ENCODE results near the gene FRMD4A. TPM values are rescaled to one million over a fixed set of nuclear protein-coding genes. Genes with fewer than 3 reads are reported as not detected.
"Not testable (repeated sequence)": the region's sequence is repeated elsewhere in the genome, so short reads cannot be mapped to it uniquely, and the experiment has no call there.

The FRMD4A gene
- total RNA-seq, 1 donor from 2014 or later, result 98.0 TPM

DNA sequence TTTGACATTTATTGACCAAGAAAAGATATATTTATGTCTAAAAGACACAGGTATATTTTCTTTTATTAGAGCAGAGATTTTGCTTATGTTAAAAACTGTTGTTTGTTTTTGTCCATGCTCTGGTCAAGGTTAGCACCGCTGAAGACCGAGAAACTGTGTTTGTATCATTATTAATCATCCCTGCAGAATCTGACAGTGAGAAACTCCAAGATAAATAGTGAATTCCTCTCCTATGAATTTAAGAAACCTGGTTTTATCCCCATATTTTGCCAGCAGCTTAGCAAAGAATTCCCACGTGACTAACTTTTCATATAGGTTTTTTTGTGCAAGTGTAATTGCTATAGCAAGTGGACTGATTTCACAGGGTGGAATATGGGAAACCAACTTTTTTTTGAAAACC is 77.6 kb downstream of the FRMD4A start:
- intact Hi-C loops (cut with DNase I), result no loop called here
- DNase-seq (ENCODE audit: low spot score), result no peak
- no peak for ATAC-seq

DNA sequence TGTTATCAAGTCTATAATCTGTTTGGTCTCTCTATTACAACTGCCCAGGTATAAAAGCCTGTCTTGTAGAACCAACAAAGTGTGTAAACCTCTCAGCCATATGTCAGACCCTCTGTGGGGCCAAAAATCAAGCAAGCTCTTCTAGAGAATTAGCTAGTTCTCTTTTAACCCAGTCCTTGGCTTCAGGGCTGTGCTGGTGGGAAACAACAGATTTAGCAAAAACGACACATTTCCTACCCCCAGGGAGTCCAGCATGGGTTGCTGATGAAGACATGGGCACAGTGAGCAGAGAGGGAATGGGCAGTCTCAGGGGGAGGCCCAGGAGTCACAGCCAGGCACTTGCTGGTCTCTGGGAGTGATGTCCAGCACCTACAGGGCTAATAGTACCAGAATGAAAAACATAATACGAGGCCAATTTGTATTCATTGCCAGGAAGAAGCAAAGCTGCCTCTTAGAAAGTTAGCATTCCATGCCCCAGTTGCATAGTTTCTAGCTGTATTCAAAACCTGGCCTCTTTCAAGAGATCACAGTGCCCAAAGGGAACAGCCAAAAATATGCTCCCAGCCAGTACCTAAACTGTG is 80.1 kb downstream of the FRMD4A start:
- ATAC-seq, result no peak
- intact Hi-C loops (cut with DNase I), result no loop called here
- no peak for DNase-seq (ENCODE audit: low spot score)

DNA sequence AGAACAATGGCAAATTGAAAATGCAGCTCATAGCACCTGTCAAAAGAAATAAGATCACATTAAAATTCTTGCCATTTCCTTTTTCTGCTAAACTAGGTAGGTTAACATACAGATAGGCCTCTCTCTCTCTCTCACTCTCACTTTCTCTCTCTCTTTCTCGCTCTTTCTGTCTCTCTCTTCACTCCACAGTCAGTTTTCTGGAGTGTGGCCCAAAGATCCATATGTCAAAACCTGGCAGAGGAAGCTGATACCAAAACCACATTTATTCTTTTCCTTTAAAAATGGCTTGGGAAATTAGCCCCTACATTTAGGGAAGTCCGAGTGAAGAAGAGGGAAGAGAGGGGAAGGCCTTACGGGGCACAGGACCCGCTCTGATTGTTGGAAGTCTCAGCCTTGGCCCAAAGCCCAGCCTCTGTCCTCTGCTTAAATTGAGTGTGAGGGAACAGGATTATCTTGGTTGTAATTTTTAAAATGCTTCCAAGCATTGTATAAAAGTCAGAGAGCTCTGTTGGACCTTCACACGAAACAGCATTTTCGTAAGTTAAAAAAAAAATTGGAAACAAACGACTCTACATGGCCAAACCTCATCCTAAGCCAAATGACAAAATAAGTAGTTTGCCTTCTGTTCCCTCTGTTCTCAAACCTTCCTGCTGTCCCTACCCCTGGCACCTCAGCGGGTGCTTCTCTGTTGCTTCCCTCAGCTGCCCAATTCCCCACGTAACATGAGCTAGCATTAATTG is 83.2 kb downstream of the FRMD4A start:
- DNase-seq (ENCODE audit: low spot score), result no peak
- intact Hi-C loops (cut with DNase I), result no loop called here
- ATAC-seq, result no peak

DNA sequence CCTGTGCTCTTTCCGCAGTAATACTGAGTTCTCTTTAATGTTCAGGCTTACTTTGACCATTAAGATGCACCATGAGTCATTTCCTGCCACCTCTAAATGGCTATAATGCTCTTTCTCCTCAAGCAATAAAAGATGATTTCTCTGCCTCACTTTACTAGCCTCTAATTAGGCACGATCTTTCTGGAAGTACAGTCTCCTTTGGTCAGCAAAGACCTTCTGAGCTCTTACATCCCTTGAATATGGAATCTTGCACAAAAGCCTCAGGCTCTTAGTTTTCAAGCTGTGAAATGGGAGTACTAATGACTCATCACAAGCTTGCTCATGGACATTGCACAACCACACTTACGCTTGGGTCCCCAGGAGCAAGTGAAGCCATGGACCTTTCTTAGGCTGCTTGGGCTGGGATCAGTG is 85.9 kb downstream of the FRMD4A start:
- ATAC-seq (no peak), DNase-seq (ENCODE audit: low spot score) (no peak)
- intact Hi-C loops (cut with DNase I), result no loop called here

DNA sequence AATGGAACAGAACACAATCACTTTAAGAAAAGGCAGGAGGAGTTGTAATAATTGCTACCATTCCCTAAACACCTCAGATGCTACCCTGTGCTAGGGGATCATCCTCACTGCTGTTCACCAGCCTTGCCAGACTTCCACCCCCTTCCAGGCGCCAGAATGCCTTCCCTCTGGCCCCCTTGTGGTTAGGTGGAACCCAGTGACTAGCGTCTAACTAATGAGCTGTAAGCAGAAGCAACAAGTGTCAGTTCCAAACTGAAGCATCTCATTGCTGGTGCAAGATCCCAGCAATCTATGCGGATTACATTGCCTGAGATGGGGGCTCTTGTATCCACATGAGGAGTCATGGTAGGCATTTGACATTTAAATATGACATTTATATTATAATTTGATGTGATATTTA is 86.6 kb downstream of the FRMD4A start:
- DNase-seq (ENCODE audit: low spot score), result no peak
- intact Hi-C loops (cut with DNase I), result no loop called here

DNA sequence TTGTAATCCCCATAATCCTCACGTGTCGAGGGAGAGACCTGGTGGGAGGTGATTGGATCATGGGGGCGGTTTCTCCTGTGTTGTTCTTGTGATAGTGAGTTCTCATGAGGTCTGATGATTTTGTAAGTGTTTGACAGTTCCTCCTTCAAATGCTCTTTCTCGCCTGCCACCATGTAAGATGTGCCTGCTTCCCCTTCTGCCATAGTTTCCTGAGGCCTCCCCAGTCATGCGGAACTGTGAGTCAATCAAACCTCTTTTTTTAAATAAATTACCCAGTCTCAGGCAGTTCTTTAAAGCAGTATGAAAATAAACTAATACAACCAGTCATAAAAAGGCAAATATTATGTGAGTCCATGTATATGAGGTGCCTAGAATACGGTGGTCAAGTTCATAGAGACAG is 87.5 kb downstream of the FRMD4A start:
- ATAC-seq (no peak), DNase-seq (ENCODE audit: low spot score) (no peak)
- intact Hi-C loops (cut with DNase I), result no loop called here

More for the DNA sequence above, 86.6 kb downstream of the FRMD4A start:
- no peak for ATAC-seq

DNA sequence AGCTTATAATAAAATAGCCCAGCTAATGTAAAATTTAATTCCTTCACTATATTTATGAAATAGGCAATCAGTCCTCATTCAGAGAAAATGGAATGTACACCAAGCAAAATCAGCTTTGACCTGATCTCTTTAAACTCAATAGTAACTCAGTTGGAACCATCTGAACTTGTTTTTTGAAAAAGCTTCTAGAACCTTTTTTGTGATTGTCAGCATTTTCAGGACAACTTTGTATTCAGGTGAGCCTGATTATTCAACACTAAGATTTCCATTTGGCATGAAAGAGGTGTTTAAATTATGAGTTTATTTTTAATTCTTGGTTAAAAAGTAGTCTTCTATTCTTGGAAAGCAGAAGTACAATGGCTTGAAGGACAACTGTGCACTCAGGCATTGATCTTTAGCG is 89.5 kb downstream of the FRMD4A start:
- intact Hi-C loops (cut with DNase I), result no loop called here
- no peak for DNase-seq (ENCODE audit: low spot score)
- ATAC-seq, result no peak

DNA sequence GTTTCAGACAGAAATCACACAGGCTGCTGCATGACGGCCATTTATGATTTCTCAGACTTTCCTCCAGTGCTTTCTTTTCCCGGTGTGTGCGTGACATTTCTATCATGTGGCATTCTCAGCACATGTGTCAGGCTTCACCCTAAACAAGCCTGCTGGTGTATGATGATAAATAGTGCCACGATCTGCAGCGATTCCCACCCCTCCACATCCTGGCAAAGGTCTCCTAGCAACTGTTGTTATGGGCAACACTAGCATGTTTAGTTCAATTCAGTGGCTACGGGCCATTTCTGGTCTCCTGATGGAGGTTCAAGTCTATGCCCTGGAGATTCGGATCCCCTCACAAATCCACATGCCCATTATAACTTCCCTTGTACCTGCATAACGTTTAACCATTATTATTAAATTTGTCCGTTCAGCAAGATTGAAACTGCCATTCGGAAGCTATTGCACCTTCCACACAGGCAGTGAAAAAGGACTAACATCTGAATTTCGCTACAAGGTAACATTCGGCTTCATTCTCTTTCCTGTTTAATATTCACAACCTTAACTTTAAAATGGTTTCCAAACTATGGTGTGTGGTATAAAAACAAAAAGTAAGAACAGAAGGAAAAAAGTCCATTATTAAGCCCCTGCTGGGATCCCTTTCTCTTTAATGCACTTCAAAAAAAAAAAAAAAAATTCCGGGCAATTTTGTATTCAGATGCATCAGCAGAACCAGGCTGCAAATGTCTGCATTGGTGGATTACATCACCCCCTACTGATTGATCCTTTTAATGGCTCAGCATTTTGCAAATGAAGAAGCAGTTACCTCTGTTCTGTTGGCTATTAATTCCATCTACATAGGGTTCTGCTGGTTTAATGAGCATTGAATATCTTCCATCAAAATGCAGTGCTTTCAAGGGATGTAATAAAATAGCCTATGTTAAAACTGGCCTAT is 90.2 kb downstream of the FRMD4A start:
- intact Hi-C loops (cut with DNase I), result no loop called here
- ATAC-seq, result no peak
- DNase-seq (ENCODE audit: low spot score), result no peak

DNA sequence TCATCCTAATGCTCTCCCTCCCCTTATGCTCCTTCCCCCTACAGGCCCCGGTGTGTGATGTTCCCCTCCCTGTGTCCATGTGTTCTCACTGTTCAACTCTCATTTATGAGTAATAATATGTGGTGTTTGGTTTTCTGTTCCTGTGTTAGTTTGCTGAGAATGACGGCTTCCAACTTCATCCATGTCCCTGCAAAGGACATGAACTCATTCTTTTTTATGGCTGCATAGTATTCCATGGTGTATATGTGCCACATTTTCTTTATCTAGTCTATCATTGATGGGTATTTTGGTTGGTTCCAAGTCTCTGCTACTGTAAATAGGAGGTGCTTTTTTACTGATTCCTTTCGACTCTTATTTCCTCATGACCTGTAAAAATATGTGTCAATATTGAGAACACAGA is 92.1 kb downstream of the FRMD4A start:
- ATAC-seq; intact Hi-C loops (cut with DNase I); DNase-seq (ENCODE audit: low spot score): not testable (repeated sequence)

DNA sequence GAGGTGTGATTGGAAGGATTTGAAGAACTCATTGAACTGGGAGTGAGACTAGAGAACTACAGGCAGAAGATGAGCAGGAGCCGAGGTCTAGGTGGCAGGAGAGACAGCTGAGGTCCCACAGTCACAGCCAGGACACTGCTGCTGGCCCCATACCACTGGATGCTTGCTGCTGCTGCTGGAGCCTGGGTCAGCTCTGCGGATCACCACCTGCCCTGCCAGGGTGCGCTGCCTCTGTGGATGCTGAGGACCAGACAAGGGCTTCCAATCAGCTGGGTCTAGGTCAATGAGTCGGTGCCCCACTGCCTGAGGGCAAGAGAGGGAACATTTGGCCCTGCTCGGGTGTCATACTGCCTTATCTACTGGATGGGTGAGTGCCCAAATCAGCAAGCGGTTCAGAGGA is 94.4 kb downstream of the FRMD4A start:
- intact Hi-C loops (cut with DNase I), result no loop called here
- no peak for DNase-seq (ENCODE audit: low spot score)
- ATAC-seq, result no peak

DNA sequence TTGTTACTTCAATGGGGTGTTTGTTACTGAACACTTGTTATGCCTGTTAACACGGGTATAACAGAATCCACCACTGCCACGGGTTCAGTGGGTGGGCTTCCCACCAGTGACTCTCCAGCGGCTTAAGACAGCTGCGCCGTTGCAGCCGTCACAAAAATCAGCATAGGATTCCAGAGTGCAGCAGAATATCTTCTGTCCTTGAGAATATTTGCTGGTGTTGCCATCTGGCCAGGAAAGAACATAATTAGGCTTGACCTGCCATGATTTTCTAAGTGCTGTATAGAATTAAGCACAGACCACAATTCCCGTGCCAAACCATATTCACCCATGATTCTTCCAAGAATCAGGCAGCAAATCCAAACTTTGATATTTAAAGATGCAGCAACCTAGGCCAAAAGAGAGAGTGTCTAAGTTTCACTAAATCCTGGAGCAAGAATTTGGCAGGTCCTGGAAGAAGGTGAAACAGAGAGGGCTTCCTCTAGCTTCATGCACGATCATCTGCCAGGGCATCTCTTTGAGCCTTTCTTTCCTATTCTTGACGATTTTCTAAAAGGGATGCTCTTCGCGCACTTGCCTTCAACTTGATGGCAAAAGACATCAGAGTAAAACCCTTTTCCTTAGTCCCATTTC is 95.0 kb downstream of the FRMD4A start:
- intact Hi-C loops (cut with DNase I), result no loop called here
- no peak for ATAC-seq
- no peak for DNase-seq (ENCODE audit: low spot score)

DNA sequence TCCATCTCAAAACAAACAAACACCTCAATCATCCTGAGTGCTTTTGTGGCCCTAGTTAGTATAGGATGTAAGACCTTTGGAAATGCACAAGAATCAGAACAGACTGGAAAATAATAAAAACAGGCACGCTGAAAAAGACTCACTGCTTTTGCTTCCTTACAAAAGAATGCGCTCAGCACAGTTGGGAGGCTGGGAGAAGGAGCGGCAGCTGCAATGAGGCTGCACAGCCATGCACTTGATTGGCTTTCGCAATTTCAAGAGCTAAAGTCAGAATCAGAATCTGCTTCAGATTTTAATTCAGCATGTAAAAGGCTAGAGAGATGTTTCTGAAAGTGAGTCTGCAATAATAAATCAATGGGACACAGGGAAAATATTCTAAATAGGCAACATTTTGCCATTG is 97.2 kb downstream of the FRMD4A start:
- ATAC-seq (no peak), DNase-seq (ENCODE audit: low spot score) (no peak)
- intact Hi-C loops (cut with DNase I), result no loop called here

DNA sequence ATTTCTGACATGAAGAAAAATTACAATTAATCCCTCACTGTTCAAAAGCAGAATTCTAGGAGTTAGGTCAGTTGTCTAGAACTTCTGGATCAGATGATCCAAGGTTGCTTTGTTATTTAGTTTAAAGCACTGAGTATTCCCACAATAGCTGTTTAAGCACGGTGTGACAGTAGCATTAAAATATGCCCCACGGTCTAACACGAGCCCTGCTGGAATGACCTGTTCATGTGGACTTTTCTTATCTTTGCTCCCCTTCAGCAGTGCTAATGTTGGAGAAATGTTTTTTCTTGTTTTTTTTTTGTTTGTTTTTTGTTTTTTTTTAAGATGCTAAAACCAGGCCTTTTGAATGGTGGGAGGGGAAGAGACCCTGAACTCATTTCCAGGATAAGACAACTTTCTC is 101.9 kb downstream of the FRMD4A start:
- not testable (repeated sequence) for ATAC-seq

DNA sequence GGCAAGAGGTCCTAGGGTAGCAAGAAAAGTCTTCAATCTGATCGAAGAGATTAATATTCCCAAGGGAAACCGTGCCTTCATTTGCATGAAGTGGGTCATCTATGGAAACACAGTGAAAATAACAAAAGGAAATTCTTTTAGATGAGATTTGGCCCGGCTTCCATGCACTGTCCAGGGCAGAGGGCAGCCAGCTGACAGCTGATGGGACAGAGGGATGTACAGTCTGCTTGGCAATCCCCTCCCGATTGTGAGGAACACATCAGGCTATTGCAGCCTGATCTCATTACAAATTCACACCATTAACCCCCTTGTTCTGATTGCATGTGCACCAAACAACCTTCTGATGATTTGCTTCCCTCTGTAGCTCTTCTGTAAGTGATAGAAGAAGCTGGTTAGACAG is 105.3 kb downstream of the FRMD4A start:
- intact Hi-C loops (cut with DNase I), result no loop called here
- no peak for DNase-seq (ENCODE audit: low spot score)
- no peak for ATAC-seq

More for the DNA sequence above, 101.9 kb downstream of the FRMD4A start:
- intact Hi-C loops (cut with DNase I); DNase-seq (ENCODE audit: low spot score): not testable (repeated sequence)

DNA sequence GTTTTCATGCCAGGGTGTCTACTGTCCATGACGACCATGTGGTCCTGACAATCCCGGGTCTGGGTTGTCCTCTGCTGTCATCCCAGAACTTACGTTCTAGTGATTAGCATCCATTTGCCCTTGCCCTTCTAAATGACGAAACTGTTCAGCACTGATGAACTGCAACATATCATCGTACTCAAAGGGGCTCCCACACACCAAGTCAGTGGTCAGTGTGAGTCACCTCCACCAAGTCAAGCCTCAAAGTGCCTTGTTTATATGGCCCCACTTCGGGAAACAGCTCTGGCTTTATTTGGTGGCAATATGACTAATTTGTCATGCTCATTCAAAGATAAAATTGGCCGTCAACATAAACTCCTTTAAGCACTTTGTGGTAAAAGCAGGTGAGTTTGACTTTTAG is 110.7 kb downstream of the FRMD4A start:
- DNase-seq (ENCODE audit: low spot score) (no peak), ATAC-seq (no peak)
- intact Hi-C loops (cut with DNase I), result no loop called here

DNA sequence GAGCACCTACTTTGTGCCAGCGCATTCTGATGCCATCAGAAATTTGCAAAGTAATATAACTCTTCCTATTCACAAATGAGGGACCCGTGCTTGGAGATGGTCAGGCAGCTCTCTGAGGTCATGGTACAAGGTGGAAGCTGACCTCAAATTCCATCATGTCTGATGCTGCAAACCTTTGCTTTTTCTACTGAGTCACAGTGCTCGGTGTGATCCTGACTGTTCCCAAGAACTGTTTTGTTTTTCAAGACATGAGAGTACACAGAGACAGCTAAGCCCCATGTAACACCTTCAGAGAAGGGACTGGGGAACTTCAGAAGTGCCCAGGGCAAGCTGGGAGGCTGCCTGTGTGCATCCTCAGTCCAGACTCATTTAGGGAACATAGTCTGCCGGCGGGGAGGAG is 111.3 kb downstream of the FRMD4A start:
- intact Hi-C loops (cut with DNase I), result no loop called here
- ATAC-seq (no peak), DNase-seq (ENCODE audit: low spot score) (no peak)

DNA sequence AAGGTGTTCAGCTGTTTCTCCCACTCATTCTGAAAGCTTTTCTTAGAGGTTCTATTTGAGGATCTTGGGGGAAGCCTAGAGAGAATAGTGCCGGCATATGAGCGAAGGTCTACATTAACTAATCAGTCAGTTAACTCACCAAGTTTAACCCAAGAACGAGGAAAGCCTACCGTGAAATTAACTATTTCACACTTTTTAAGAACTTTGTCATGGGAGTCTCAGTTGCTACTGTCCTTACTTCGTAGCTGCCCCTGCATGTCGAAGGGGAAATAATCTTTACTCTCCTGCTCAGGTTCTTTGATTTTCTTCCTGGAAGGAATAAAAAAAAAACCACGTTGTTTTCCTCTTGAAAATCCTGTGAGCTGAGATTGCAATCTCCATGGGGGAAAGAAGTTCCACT is 115.1 kb downstream of the FRMD4A start:
- no peak for DNase-seq (ENCODE audit: low spot score)
- intact Hi-C loops (cut with DNase I), result no loop called here
- no peak for ATAC-seq

DNA sequence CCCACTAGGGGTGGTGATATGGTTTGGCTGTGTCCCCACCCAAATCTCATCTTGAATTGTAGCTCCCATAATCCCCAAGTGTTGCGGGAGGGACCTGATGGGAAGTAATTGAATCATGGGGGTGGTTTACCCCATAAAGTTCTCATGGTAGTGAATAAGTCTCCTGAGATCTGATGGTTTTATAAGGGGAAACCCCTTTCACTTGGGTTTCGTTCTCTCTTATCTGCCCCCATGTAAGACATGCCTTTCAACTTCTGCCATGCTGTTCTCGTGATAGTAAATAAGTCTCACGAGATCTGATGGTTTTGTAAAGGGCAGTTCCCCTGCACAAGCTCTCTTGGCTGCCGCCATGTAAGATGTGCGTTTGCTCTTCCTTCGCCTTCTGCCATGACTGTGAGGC is 117.0 kb downstream of the FRMD4A start:
- intact Hi-C loops (cut with DNase I); DNase-seq (ENCODE audit: low spot score); ATAC-seq: not testable (repeated sequence)

DNA sequence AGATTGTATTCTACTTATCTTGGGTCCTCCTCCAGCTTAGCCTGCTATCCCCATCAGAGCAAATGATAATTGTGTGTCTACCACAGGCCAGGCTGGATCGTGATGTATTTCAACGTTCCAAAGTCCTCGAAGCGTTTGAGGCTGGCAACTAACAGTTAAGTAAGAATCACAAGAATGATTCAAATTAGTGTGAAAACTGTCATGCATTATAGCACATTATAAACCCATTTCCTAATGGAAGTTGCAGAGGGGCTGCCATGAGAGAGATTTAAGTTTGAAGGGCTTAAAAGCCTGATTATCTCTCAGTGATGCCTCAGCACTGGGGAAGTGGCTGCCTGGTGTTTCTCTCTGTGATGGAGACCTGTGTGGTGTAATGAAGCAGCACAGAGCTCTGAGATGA is 119.1 kb downstream of the FRMD4A start:
- DNase-seq (ENCODE audit: low spot score) (no peak), ATAC-seq (no peak)
- intact Hi-C loops (cut with DNase I), result no loop called here

All from sciatic nerve (tissue), 2 donors.